Adrenal gland (tissue), 5 donors: ENCODE data around the gene GPN3.
"Not testable (repeated sequence)": the region's sequence is repeated elsewhere in the genome, so short reads cannot be mapped to it uniquely, and the experiment has no call there.

ENCODE experiments used
- POLR2A ChIP-seq, 2 donors: fragments of 450-650 bp; IDR thresholded peaks; one replicate each; pipeline ENCODE4 v1.6.1; 2017; ENCODE audit warnings: antibody characterized with exemption in 2 of 2, mild to moderate bottlenecking in 2 of 2, moderate library complexity in 1 of 2
- TF ChIP-seq, protein P1 (sequence below), 6 experiments: fragments of 450-650 bp in 4 of 6; fragments of 200-600 bp in 2 of 6; sonication (generic) in 1 of 6; IDR thresholded peaks; 1 replicate in 5 of 6; 2 replicates in 1 of 6; pipeline versions ENCODE4 v1.5.1 to v1.8.0; 2016 to 2021; ENCODE audit warnings: antibody characterized with exemption in 6 of 6, mild to moderate bottlenecking in 2 of 6, moderate library complexity in 1 of 6
- donor health status: DM: no; HTN: no; CAD: no.

DNA sequence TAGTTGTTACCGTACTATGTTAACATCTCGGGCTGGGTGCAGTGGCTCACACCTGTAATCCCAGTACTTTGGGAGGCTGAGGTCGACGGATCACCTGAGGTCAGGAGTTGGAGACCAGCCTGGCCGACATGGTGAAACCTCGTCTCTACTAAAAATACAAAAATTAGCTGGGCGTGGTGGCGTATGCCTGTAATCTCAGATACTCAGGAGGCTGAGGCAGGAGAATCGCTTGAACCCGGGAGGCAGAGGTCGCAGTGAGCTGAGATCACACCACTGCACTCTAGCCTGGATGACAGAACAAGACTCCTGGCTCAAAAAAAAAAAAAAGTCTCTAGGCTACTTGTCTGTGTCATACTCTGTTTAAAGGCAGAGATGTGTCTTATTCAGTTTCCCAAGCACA is 2.3 kb downstream of the GPN3 start:
- TF ChIP-seq, protein P1, sequence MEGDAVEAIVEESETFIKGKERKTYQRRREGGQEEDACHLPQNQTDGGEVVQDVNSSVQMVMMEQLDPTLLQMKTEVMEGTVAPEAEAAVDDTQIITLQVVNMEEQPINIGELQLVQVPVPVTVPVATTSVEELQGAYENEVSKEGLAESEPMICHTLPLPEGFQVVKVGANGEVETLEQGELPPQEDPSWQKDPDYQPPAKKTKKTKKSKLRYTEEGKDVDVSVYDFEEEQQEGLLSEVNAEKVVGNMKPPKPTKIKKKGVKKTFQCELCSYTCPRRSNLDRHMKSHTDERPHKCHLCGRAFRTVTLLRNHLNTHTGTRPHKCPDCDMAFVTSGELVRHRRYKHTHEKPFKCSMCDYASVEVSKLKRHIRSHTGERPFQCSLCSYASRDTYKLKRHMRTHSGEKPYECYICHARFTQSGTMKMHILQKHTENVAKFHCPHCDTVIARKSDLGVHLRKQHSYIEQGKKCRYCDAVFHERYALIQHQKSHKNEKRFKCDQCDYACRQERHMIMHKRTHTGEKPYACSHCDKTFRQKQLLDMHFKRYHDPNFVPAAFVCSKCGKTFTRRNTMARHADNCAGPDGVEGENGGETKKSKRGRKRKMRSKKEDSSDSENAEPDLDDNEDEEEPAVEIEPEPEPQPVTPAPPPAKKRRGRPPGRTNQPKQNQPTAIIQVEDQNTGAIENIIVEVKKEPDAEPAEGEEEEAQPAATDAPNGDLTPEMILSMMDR (IDR thresholded peaks at IDR 0.05) = not testable (repeated sequence)
- not testable (repeated sequence) for TF ChIP-seq POLR2A (IDR thresholded peaks at IDR 0.05)
